Glomerular visceral epithelial cell (primary cell): Measurements from ENCODE around the gene FAM89B.

Source experiments
- DNase-seq: peaks from one replicate; pipeline ENCODE4 v3.0.0-alpha.2; 2016; ENCODE audit errors: extremely low spot score

The FAM89B gene

GRCh38 chr11:65610404-65610803 is 38.1 kb downstream of the FAM89B start:
- DNase-seq = no peak

DNA sequence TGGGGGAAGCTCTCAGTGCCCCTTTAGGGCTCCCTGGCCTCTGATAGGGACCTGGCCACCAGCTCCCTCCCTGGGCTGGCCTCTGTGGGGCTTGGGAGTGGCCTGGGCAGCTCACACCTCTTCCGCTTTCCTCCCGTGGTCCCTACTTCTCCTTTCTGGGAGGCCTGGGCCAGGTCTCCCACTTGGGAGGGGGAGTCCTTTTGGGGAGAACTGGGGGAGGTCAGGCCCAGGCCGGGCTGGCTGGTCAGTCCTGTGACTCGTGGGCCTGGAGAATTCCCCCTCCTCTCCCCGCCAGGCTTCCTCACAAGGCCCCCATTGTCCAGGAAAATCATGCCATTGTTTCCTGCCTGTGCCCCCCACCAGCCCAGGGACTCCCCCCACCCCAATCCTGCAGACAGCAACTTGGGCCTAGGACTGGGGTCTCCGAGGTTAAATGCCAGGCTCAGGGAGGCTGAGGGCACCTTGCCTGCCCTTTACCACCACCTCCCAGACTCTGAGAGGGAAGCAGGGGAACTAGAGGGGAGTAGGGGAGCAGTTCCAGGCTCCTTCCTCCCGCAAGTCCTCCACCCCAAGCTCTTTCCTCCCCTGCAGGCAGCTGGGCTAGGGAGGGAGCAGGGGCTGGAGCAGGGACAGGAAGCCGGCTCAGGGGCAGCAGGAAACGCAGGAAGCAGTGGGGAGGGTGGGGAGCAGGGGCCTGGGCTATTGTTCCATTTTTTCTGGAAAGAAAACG is 38.9 kb downstream of the FAM89B start:
- no peak for DNase-seq

- peak; percentile 24 for DNase-seq
Measured at GRCh38 chr11:65611758-65612603, 39.6 kb downstream of the FAM89B start.

GRCh38 chr11:65612691-65613090 is 40.4 kb downstream of the FAM89B start:
- DNase-seq = no peak

DNA sequence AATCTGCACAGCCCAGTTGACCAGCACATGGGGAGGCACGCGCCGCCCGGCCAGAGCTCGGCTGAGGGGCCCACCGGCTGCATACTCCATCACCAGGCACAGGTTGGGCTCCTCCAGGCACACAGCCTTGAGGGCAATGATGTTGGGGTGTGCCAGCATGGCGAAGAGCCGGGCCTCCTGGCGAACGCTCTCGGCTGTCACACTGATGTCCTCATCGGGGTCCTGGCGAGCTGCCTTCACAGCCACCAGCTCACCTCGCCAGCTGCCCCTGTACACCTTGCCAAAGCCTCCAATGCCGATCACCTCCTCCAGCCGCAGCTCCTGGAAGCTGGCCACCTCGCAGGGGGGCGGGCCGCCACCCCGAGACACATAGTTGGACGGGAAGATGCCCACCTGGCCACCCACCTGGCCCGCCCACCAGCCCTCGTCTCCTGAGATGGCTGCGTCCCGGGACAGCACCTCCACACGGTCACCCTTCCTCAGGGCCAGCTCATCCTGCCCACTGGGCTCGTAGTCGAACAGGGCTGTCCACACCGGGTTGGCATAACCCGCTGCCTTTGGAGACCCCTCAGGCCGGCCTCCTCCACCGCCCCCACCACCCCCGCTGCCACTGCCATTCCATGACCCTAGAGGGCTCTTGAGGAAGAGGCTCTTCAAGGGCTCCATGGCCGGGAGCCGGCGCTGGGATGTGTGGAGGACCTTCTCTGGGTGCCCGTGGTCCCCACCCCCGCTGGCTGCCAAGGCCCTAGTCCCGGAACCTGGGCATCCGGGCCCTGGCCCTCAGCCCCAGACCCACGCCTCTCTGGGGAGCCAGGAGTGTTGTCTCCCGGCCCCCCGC is 41.0 kb downstream of the FAM89B start:
- DNase-seq = peak; percentile 17

DNA sequence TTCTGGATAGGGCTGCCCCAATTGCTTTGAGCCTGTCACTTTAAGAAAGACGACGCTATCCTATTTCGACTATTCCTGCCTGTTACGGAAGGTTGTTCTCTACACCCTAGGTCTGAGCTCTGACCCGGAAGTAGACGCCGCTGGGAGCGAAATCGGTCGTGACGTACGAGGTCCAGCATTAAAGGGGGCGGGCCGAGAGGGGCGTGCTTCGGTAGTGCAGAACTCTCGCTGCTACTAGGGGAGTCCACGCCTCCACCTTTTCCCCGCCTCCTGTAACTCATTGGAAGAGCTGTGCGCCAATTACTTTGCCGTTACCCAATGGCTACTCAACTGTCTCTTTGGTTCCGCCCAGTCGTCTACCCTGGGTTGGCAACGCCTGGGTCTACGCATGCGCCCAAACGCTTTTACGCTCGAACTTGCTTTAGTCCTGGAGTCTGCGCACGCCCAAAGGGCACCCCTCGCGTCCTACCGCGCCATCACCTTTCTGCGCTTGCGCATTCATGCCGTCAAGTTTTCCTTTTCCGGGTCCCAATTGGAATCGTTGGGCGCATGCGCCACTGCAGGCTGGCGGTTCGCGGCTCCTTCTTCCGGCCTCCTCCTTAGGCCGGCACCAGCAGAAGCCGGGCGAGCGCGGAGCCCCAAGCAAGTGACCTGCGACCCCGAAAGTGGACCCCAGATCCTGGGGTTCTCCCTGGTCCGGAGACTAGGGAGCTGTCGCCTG is 43.1 kb downstream of the FAM89B start, which contains the start of gene PCNX3:
PCNX3 (plus strand) TSS at position 548 of the 721 bp plus-strand sequence. CDS start 536 bp downstream, outside the sequence.
- DNase-seq = peak; percentile 100

GRCh38 chr11:65615950-65616574 is 43.7 kb downstream of the FAM89B start:
- DNase-seq = peak; percentile 39

- DNase-seq = no peak
Measured at GRCh38 chr11:65616575-65617001, 44.2 kb downstream of the FAM89B start.

GRCh38 chr11:65617136-65617850 is 45.0 kb downstream of the FAM89B start:
- DNase-seq = no peak

DNA sequence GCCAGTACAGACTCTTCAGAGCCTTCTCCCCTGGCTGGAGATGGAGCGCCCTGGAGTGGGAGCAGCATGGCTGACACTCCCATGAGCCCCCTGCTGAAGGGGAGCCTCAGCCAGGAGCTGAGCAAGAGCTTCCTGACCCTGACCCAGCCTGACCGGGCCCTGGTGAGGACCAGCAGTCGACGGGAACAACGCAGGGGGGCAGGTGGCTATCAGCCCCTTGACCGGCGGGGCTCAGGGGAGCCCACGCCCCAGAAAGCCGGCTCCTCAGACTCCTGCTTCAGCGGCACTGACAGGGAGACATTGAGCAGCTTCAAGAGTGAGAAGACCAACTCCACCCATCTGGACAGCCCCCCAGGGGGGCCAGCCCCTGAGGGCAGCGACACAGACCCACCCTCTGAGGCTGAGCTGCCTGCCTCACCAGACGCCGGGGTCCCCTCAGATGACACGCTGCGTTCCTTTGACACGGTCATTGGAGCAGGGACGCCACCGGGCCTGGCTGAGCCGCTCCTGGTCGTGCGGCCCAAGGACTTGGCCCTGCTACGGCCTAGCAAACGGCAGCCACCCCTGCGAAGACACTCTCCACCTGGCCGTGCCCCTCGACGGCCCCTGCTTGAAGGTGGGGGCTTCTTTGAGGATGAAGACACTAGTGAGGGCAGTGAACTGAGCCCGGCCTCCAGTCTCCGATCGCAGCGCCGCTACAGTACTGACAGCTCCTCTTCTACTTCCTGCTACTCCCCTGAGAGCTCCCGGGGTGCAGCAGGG is 45.8 kb downstream of the FAM89B start:
- DNase-seq = no peak

GRCh38 chr11:65618763-65619162 is 46.4 kb downstream of the FAM89B start:
- no peak for DNase-seq

- DNase-seq = no peak
Measured at GRCh38 chr11:65619281-65619928, 47.1 kb downstream of the FAM89B start.

- DNase-seq = no peak
Measured at GRCh38 chr11:65620666-65621065, 48.3 kb downstream of the FAM89B start.

GRCh38 chr11:65621460-65621859 is 49.1 kb downstream of the FAM89B start:
- DNase-seq = no peak

- no peak for DNase-seq
Measured at GRCh38 chr11:65622011-65622410, 49.7 kb downstream of the FAM89B start.

GRCh38 chr11:65623177-65623576 is 50.8 kb downstream of the FAM89B start:
- no peak for DNase-seq
